Tibial artery (tissue), 4 donors: ENCODE results near the gene METTL16.

Source experiments
- DNase-seq, 2 donors: peaks; one replicate each; pipeline ENCODE4 v3.0.0-alpha.2; 2019
- H3K27ac ChIP-seq, 2 donors: fragments of 200-600 bp; sonication (generic) in 1 of 2; 1 replicate in 1 of 2; 2 replicates in 1 of 2; pipeline ENCODE4 v1.5.1; 2018 to 2019; ENCODE audit warnings: mild to moderate bottlenecking in 1 of 2
- H3K27me3 ChIP-seq, 2 donors: fragments of 200-600 bp; sonication (generic) in 1 of 2; one replicate each; pipeline versions ENCODE4 v1.5.1 to v1.6.0; 2016 to 2019
- H3K36me3 ChIP-seq, 3 donors: fragments of 200-600 bp; sonication (generic) in 2 of 3; one replicate each; pipeline ENCODE4 v1.5.1; 2016 to 2019; ENCODE audit warnings: mild to moderate bottlenecking in 2 of 3
- H3K4me1 ChIP-seq, 4 donors: fragments of 200-600 bp; sonication (generic) in 2 of 4; 1 replicate in 3 of 4; 2 replicates in 1 of 4; pipeline ENCODE4 v1.5.1; 2016 to 2019
- H3K4me3 ChIP-seq, 2 donors: fragments of 200-600 bp; sonication (generic) in 1 of 2; 1 replicate in 1 of 2; 2 replicates in 1 of 2; pipeline ENCODE4 v1.5.1; 2018 to 2019; ENCODE audit warnings: mild to moderate bottlenecking in 2 of 2
- H3K9me3 ChIP-seq, 3 donors: fragments of 200-600 bp; sonication (generic) in 1 of 3; one replicate each; pipeline ENCODE4 v1.5.1; 2016 to 2019
- CTCF ChIP-seq, 2 experiments: fragments of 200-600 bp in 1 of 2; fragments of 450-650 bp in 1 of 2; IDR thresholded peaks; one replicate each; pipeline ENCODE4 v1.5.1; 2017 to 2019; ENCODE audit warnings: antibody characterized with exemption in 2 of 2, mild to moderate bottlenecking in 1 of 2, moderate library complexity in 1 of 2
- intact Hi-C: fragments of 100-400 bp; cut with DNase I; formaldehyde crosslinking; loops from one replicate; pipeline ENCODE4 v1.15.0; 2023; ENCODE audit warnings: low total_unique reads

The METTL16 gene

GRCh38 chr17:2436316-2436905 lies 75.3 kb downstream of the METTL16 start:
- intact Hi-C loops = no loop called here
- H3K27ac ChIP-seq = no peak overlapping the region
- H3K4me1 ChIP-seq = no peaks in the 10 kb centered on the region
- H3K36me3 ChIP-seq = peaks cover 48 to 86% (median 60%) of the 10 kb centered on the region in 3 donors
- no peak for TF ChIP-seq CTCF (IDR thresholded peaks at IDR 0.05)
- H3K9me3 ChIP-seq = no peaks in the 10 kb centered on the region
- H3K4me3 ChIP-seq = no peak overlapping the region
- H3K27me3 ChIP-seq = no peaks in the 10 kb centered on the region
- DNase-seq = no peak

GRCh38 chr17:2435862-2436261 lies 75.8 kb downstream of the METTL16 start:
- H3K27me3 ChIP-seq = no peaks in the 10 kb centered on the region
- peaks cover 42 to 82% (median 60%) of the 10 kb centered on the region in 3 donors for H3K36me3 ChIP-seq
- H3K27ac ChIP-seq = no peak overlapping the region
- DNase-seq = no peak
- intact Hi-C loops = no loop called here
- no peak overlapping the region for H3K4me3 ChIP-seq
- H3K9me3 ChIP-seq = no peaks in the 10 kb centered on the region
- H3K4me1 ChIP-seq = no peaks in the 10 kb centered on the region
- TF ChIP-seq CTCF (IDR thresholded peaks at IDR 0.05) = no peak

GRCh38 chr17:2435181-2435741 lies 76.4 kb downstream of the METTL16 start:
- Histone ChIP-seq H3K36me3 (peaks cover 38 to 77% (median 57%) of the 10 kb centered on the region in 3 donors), H3K4me1 (no peaks in the 10 kb centered on the region), H3K27ac (no peak overlapping the region), H3K4me3 (no peak overlapping the region), H3K9me3 (no peaks in the 10 kb centered on the region), H3K27me3 (no peaks in the 10 kb centered on the region)
- no peak for DNase-seq
- intact Hi-C loops = no loop called here
- no peak for TF ChIP-seq CTCF (IDR thresholded peaks at IDR 0.05)

- TF ChIP-seq CTCF (IDR thresholded peaks at IDR 0.05) = no peak
- H3K36me3 ChIP-seq = peaks cover 23 to 63% (median 45%) of the 10 kb centered on the region in 3 donors
Measured at GRCh38 chr17:2433696-2434095, 78.0 kb downstream of the METTL16 start.

GRCh38 chr17:2427910-2428309 lies 83.8 kb downstream of the METTL16 start:
- TF ChIP-seq CTCF (IDR thresholded peaks at IDR 0.05) = no peak
- Histone ChIP-seq H3K27me3 (no peaks in the 10 kb centered on the region), H3K27ac (no peak overlapping the region), H3K4me3 (no peak overlapping the region), H3K4me1 (no peaks in the 10 kb centered on the region), H3K36me3 (peaks cover 0 to 8% (median 8%) of the 10 kb centered on the region in 3 donors), H3K9me3 (no peaks in the 10 kb centered on the region)
- DNase-seq = no peak
- intact Hi-C loops = no loop called here

More at GRCh38 chr17:2433696-2434095, 78.0 kb downstream of the METTL16 start:
- H3K27me3 ChIP-seq = no peaks in the 10 kb centered on the region
- intact Hi-C loops = no loop called here
- no peak overlapping the region for H3K27ac ChIP-seq
- H3K4me1 ChIP-seq = no peaks in the 10 kb centered on the region
- DNase-seq = no peak
- H3K4me3 ChIP-seq = no peak overlapping the region
- no peaks in the 10 kb centered on the region for H3K9me3 ChIP-seq
